H1 (cell line): ENCODE results near the gene VSIR. TPM values are rescaled to one million over a fixed set of nuclear protein-coding genes. Genes with fewer than 3 reads are reported as not detected.

Experiments used
- CTCF ChIA-PET: fragments of 300-600 bp; sonication (Branson Sonifier 250); formaldehyde crosslinking; loops from one replicate; lab custom pipeline; 2021; ENCODE audit not compliant: partially characterized antibody; lab: Charles Lee
- POLR2A ChIA-PET: fragments of 300-600 bp; sonication (Branson Sonifier 250); formaldehyde crosslinking; loops from one replicate; lab custom pipeline; 2021; ENCODE audit warnings: inconsistent platforms; ENCODE audit not compliant: partially characterized antibody; lab: Charles Lee
- DNase-seq, 2 experiments: peaks; one replicate each; pipeline versions ENCODE4 v3.0.0 to v3.0.0-alpha.2; 2010 to 2022; ENCODE audit warnings: low spot score in 2 of 2, low read depth in 1 of 2, mixed read lengths in 1 of 2
- FAIRE-seq: peaks from 2 replicates; lab custom pipeline; 2011; peaks lifted over from hg19 to GRCh38; lab: Jason Lieb, UNC
- H2AFZ ChIP-seq: 2 replicates; pipeline ENCODE4 v1.8.1; 2012; ENCODE audit warnings: low read length, inconsistent platforms
- H2AK5ac ChIP-seq: 2 replicates; pipeline ENCODE4 v1.6.1; 2013; ENCODE audit warnings: low read depth, low read length
- H2BK120ac ChIP-seq: replicated peaks from 2 replicates; pipeline ENCODE3; 2013; ENCODE audit warnings: low read depth, low read length, inconsistent platforms
- H2BK12ac ChIP-seq: 2 replicates; pipeline ENCODE4 v1.6.1; 2013; ENCODE audit warnings: low read depth, low read length
- H2BK15ac ChIP-seq: 2 replicates; pipeline ENCODE4 v1.6.1; 2013; ENCODE audit warnings: low read length
- H2BK20ac ChIP-seq: 2 replicates; pipeline ENCODE4 v1.6.1; 2013; ENCODE audit warnings: low read length
- H2BK5ac ChIP-seq: 2 replicates; pipeline ENCODE4 v1.6.1; 2013; ENCODE audit warnings: low read depth, low read length
- H3K14ac ChIP-seq: 2 replicates; pipeline ENCODE4 v1.6.1; 2013; ENCODE audit warnings: inconsistent platforms; ENCODE audit not compliant: insufficient read length
- H3K18ac ChIP-seq: 2 replicates; pipeline ENCODE4 v1.6.1; 2013; ENCODE audit warnings: low read length; ENCODE audit errors: extremely low read depth
- H3K23ac ChIP-seq: 2 replicates; pipeline ENCODE4 v1.6.1; 2013; ENCODE audit warnings: inconsistent platforms; ENCODE audit not compliant: insufficient read length
- H3K23me2 ChIP-seq: 2 replicates; pipeline ENCODE4 v1.6.1; 2013; ENCODE audit warnings: low read depth, low read length
- H3K27ac ChIP-seq: 2 replicates; pipeline ENCODE4 v1.6.1; 2011; ENCODE audit warnings: low read depth, low read length, inconsistent platforms
- H3K27me3 ChIP-seq, 4 experiments: replicated peaks in 1 of 4; 1 replicate in 1 of 4; 2 replicates in 3 of 4; pipeline versions ENCODE4 v1.6.1 to v1.8.1; 2011 to 2013; ENCODE audit warnings: low read length in 3 of 4, mild to moderate bottlenecking in 3 of 4, inconsistent platforms in 2 of 4, mixed read lengths in 2 of 4, moderate library complexity in 1 of 4; ENCODE audit not compliant: control insufficient read depth in 3 of 4, insufficient read depth in 3 of 4; ENCODE audit errors: extremely low read depth in 1 of 4
- H3K36me3 ChIP-seq, 4 experiments: 2 replicates each; pipeline versions ENCODE4 v1.6.1 to v1.8.1; 2011 to 2013; ENCODE audit warnings: mild to moderate bottlenecking in 4 of 4, low read length in 3 of 4, moderate library complexity in 2 of 4, control low read depth in 1 of 4, inconsistent platforms in 1 of 4; ENCODE audit not compliant: insufficient read depth in 4 of 4, control insufficient read depth in 2 of 4
- H3K4ac ChIP-seq: replicated peaks from 2 replicates; pipeline ENCODE3; 2013; ENCODE audit warnings: low read length, low read depth, mixed read lengths, inconsistent platforms; ENCODE audit not compliant: insufficient read length
- H3K4me1 ChIP-seq, 4 experiments: replicated peaks in 1 of 4; 1 replicate in 1 of 4; 2 replicates in 3 of 4; pipeline versions ENCODE4 v1.6.1 to v1.8.1; 2011 to 2013; ENCODE audit warnings: low read length in 3 of 4, inconsistent platforms in 2 of 4, mixed read lengths in 1 of 4; ENCODE audit not compliant: insufficient read depth in 4 of 4, control insufficient read depth in 3 of 4
- H3K4me2 ChIP-seq, 2 experiments: 2 replicates each; pipeline versions ENCODE4 v1.6.1 to v1.8.1; 2011 to 2013; ENCODE audit warnings: low read depth in 2 of 2, low read length in 2 of 2, control low read depth in 1 of 2, inconsistent platforms in 1 of 2, mild to moderate bottlenecking in 1 of 2; ENCODE audit not compliant: insufficient read depth in 1 of 2
- H3K4me3 ChIP-seq, 4 experiments: fragments of 200-600, 300-600 bp in 1 of 4; sonication (generic), shearing (Covaris generic), sonication (Bioruptor Twin) in 1 of 4; 2 replicates each; pipeline versions ENCODE4 v1.5.1 to v1.8.1; 2011 to 2016; ENCODE audit warnings: low read length in 4 of 4, low read depth in 3 of 4, control low read depth in 2 of 4, inconsistent platforms in 2 of 4, mild to moderate bottlenecking in 2 of 4, mixed read lengths in 1 of 4, moderate library complexity in 1 of 4; ENCODE audit not compliant: insufficient read depth in 2 of 4; ENCODE audit errors: extremely low read depth in 1 of 4
- H3K56ac ChIP-seq: replicated peaks from 2 replicates; pipeline ENCODE3; 2013; ENCODE audit warnings: low read depth, mild to moderate bottlenecking, mixed read lengths, low read length, inconsistent platforms; ENCODE audit not compliant: insufficient read length
- H3K79me1 ChIP-seq: 2 replicates; pipeline ENCODE4 v1.6.1; 2013; ENCODE audit warnings: low read depth, low read length, control low read depth
- H3K79me2 ChIP-seq, 2 experiments: 2 replicates each; pipeline versions ENCODE4 v1.6.1 to v1.8.1; 2012 to 2013; ENCODE audit warnings: low read length in 2 of 2, mild to moderate bottlenecking in 2 of 2, inconsistent platforms in 1 of 2; ENCODE audit not compliant: insufficient read depth in 2 of 2, control insufficient read depth in 1 of 2
- H3K9ac ChIP-seq, 4 experiments: replicated peaks in 1 of 4; 1 replicate in 1 of 4; 2 replicates in 3 of 4; pipeline versions ENCODE4 v1.6.1 to v1.8.1; 2011 to 2013; ENCODE audit warnings: low read depth in 3 of 4, low read length in 3 of 4, control low read depth in 2 of 4, mild to moderate bottlenecking in 2 of 4, moderate library complexity in 2 of 4, inconsistent platforms in 1 of 4; ENCODE audit errors: extremely low read depth in 1 of 4
- H3K9me3 ChIP-seq, 2 experiments: 2 replicates each; pipeline versions ENCODE4 v1.6.1 to v1.8.1; 2012 to 2013; ENCODE audit warnings: mild to moderate bottlenecking in 2 of 2, moderate library complexity in 2 of 2, control low read depth in 1 of 2, inconsistent platforms in 1 of 2, low read depth in 1 of 2, low read length in 1 of 2, mixed read lengths in 1 of 2; ENCODE audit not compliant: insufficient read depth in 2 of 2
- H4K20me1 ChIP-seq, 2 experiments: replicated peaks in 1 of 2; 2 replicates each; pipeline versions ENCODE3 to v1.8.1; 2011 to 2013; ENCODE audit warnings: inconsistent platforms in 2 of 2, low read length in 2 of 2, mild to moderate bottlenecking in 1 of 2; ENCODE audit not compliant: insufficient read depth in 2 of 2, control insufficient read depth in 1 of 2
- H4K5ac ChIP-seq: 2 replicates; pipeline ENCODE4 v1.6.1; 2013; ENCODE audit warnings: low read length, low read depth, mixed read lengths, inconsistent platforms; ENCODE audit not compliant: insufficient read length
- H4K8ac ChIP-seq: 2 replicates; pipeline ENCODE4 v1.8.0; 2013; ENCODE audit warnings: mild to moderate bottlenecking, moderate library complexity, low read length, inconsistent platforms; ENCODE audit not compliant: insufficient read depth; ENCODE audit errors: extremely low read depth
- H4K91ac ChIP-seq: replicated peaks from 2 replicates; pipeline ENCODE3; 2013; ENCODE audit warnings: low read length, mixed read lengths, inconsistent platforms; ENCODE audit not compliant: insufficient read length
- BRCA1 ChIP-seq: IDR thresholded peaks from 2 replicates; pipeline ENCODE4 v1.6.1; 2012; ENCODE audit warnings: low read depth, low read length, improper control_type of control experiment
- EP300 ChIP-seq, 2 experiments: IDR thresholded peaks; 1 replicate in 1 of 2; 2 replicates in 1 of 2; pipeline ENCODE4 v1.6.1; 2011 to 2012; ENCODE audit warnings: low read depth in 2 of 2, low read length in 2 of 2, mild to moderate bottlenecking in 2 of 2, borderline replicate concordance in 1 of 2, inconsistent platforms in 1 of 2, moderate library complexity in 1 of 2
- GABPA ChIP-seq: IDR thresholded peaks from 2 replicates; pipeline ENCODE4 v1.6.1; 2011; ENCODE audit warnings: mild to moderate bottlenecking, low read length, moderate library complexity, borderline replicate concordance; ENCODE audit not compliant: insufficient read depth
- GTF2F1 ChIP-seq: IDR thresholded peaks from 2 replicates; pipeline ENCODE4 v1.6.1; 2012; ENCODE audit warnings: low read depth, low read length, improper control_type of control experiment, borderline replicate concordance
- SIRT6 ChIP-seq: IDR thresholded peaks from one replicate; pipeline ENCODE4 v1.7.1; 2012; ENCODE audit warnings: low read length, inconsistent platforms
- SP1 ChIP-seq: IDR thresholded peaks from 2 replicates; pipeline ENCODE4 v1.6.1; 2011; ENCODE audit warnings: low read depth, low read length
- TCF12 ChIP-seq: IDR thresholded peaks from 2 replicates; pipeline ENCODE4 v1.6.1; 2011; ENCODE audit warnings: low read depth, mild to moderate bottlenecking, low read length
- WGBS, 2 experiments: shearing (Covaris generic) in 1 of 2; methylation state at CpG; one replicate each; pipeline versions ENCODE4 v1.1.6 to v1.1.7; 2013 to 2015; ENCODE audit warnings: low lambda C conversion rate in 2 of 2, mixed read lengths in 2 of 2, inconsistent platforms in 1 of 2, low coverage in 1 of 2, missing lambda C conversion rate in 1 of 2; ENCODE audit not compliant: insufficient replicate concordance in 2 of 2, insufficient coverage in 1 of 2, insufficient read length in 1 of 2; ENCODE audit errors: extremely low coverage in 1 of 2, missing lambda C conversion rate in 1 of 2; 5-methylcytosine and 5-hydroxymethylcytosine counted together
- polyA plus RNA-seq, 7 experiments: library from polyadenylated mRNA; depleted of rRNA in 3 of 7; stranded (reverse) in 5 of 7; unstranded in 2 of 7; fragments of >200 nt in 5 of 7; fragments of 200-250 nt in 2 of 7; gene quantifications; 1 replicate in 5 of 7; 2 replicates in 1 of 7; 4 replicates in 1 of 7; pipeline versions ENCODE4 v1.2.1 to v1.2.3, GENCODE V29; 2011 to 2013; ENCODE audit warnings: missing spikeins in 2 of 7, mixed read lengths in 2 of 7
- total RNA-seq: library from RNA; stranded (reverse); fragmentation: NEBNext Ultra II Directional; extraction: Animal tissue kit (Norgen Biotek cat#: 25700); gene quantifications from 2 replicates; pipeline ENCODE4 v1.2.1, GENCODE V29; 2021
- TF ChIP-seq, protein P1 (sequence below), 3 experiments: IDR thresholded peaks; 1 replicate in 2 of 3; 2 replicates in 1 of 3; pipeline versions ENCODE4 v1.5.1 to v1.6.1; 2011; ENCODE audit warnings: low read length in 3 of 3, mild to moderate bottlenecking in 3 of 3, inconsistent platforms in 2 of 3, low read depth in 1 of 3, moderate library complexity in 1 of 3; ENCODE audit not compliant: insufficient read depth in 1 of 3; ENCODE audit errors: control extremely low read depth in 1 of 3

VSIR gene
- total and polyA plus RNA-seq, 2 of the 8 experiments (the other 6 are each of a cell fraction or from before 2014, with no cell fraction given): 0.33 TPM; not detected in 1

DNA sequence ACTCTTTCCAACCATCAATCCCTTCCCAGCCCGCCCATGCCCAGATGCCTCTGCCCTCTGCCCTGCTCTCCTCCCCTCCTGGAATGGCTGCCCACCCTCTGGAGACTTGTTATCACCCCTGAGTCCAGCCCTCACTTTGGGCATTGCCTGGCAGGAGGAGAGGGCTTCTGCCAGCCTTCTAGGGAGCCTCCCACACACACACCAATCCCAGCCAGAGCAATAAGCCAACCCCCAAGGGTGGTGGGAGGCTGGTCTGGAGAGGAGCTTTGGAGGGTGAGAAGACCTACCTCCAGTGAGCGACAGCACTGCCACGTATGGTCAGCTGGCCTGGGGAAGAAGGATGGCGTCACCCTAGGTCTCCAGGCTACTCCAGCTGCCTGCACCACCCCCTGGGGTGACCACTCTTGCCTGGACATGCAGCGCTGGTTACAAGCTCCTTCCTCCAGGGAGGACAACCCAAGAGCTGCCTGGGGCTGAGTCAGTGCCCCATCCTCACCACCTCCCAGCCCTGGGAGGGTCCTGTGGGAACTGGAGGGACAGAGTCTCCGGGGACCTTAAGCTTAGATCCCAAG, 62.2 kb downstream of the VSIR start:
- Histone ChIP-seq H2AFZ (no peak overlapping the region), H3K9ac (no peak overlapping the region), H3K79me2 (no peaks in the 10 kb centered on the region), H3K9me3 (no peaks in the 10 kb centered on the region), H3K56ac (no peak overlapping the region), H3K14ac (no peak overlapping the region), H2BK5ac (no peak overlapping the region), H4K91ac (peak overlapping the region; percentile 52), H4K5ac (no peak overlapping the region), H2BK12ac (peak overlapping the region; percentile 75; the same call in 1 of the 2 replicates), H2BK15ac (no peak overlapping the region), H3K18ac (no peak overlapping the region), H3K36me3 (no peaks in the 10 kb centered on the region), H4K20me1 (no peaks in the 10 kb centered on the region), H2BK20ac (no peak overlapping the region), H3K4me3 (no peak overlapping the region), H3K23me2 (no peaks in the 10 kb centered on the region), H3K27ac (no peak overlapping the region), H4K8ac (0 out of 2 replicates have a peak overlapping the region, but pooled peaks have one; percentile 51), H3K4me1 (peaks cover 0 to 6% (median 0%) of the 10 kb centered on the region in 4 experiments; a peak in 3 of 7 replicates), H3K4ac (no peak overlapping the region), H2AK5ac (no peak overlapping the region; the same call in 1 of the 2 replicates), H3K27me3 (peaks cover 0 to 3% (median 0%) of the 10 kb centered on the region in 4 experiments; a peak in 1 of 7 replicates), H3K23ac (no peak overlapping the region), H3K4me2 (no peak overlapping the region), H2BK120ac (no peak overlapping the region), H3K79me1 (no peaks in the 10 kb centered on the region)
- ChIA-PET CTCF (interaction anchor here (0.7 to 3.1 kb wide), 15 partner anchors 9 to 401 kb away, joined by 3 to 16 read pairs (median 3); partner anchors contain the start of genes C10orf105 and SLC29A3), POLR2A (interaction anchor here (1.1 kb wide), 1 partner anchor 17 kb away, joined by 3 read pairs; no protein-coding TSS in a partner anchor)
- WGBS, 2 experiments: 90% methylated on average over 4 of the region's 6 CpGs; no CpG with 5 or more reads in 1 of the 2 experiments
- FAIRE-seq: no peak
- DNase-seq: no peak
- TF ChIP-seq SP1: no peak
- TF ChIP-seq, protein P1, sequence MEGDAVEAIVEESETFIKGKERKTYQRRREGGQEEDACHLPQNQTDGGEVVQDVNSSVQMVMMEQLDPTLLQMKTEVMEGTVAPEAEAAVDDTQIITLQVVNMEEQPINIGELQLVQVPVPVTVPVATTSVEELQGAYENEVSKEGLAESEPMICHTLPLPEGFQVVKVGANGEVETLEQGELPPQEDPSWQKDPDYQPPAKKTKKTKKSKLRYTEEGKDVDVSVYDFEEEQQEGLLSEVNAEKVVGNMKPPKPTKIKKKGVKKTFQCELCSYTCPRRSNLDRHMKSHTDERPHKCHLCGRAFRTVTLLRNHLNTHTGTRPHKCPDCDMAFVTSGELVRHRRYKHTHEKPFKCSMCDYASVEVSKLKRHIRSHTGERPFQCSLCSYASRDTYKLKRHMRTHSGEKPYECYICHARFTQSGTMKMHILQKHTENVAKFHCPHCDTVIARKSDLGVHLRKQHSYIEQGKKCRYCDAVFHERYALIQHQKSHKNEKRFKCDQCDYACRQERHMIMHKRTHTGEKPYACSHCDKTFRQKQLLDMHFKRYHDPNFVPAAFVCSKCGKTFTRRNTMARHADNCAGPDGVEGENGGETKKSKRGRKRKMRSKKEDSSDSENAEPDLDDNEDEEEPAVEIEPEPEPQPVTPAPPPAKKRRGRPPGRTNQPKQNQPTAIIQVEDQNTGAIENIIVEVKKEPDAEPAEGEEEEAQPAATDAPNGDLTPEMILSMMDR (IDR thresholded peaks at IDR 0.05; ENCODE audit: control extremely low read depth in 1 of 3, insufficient read depth in 1 of 3, low read depth in 1 of 3, low read length in 3 of 3): no peak
- TF ChIP-seq GTF2F1: no peak
- TF ChIP-seq GABPA: no peak
- no peak for TF ChIP-seq BRCA1
- TF ChIP-seq SIRT6: no peak
- no peak for TF ChIP-seq EP300 (IDR thresholded peaks at IDR 0.05; ENCODE audit: borderline replicate concordance in 1 of 2, low read depth in 2 of 2, low read length in 2 of 2)
- TF ChIP-seq TCF12: no peak
